H1 (cell line): Measurements from ENCODE around the gene SNTG2. TPM values are rescaled to one million over a fixed set of nuclear protein-coding genes. Genes with fewer than 3 reads are reported as not detected.

Experiments used
- CTCF ChIA-PET: fragments of 300-600 bp; sonication (Branson Sonifier 250); formaldehyde crosslinking; loops from one replicate; lab custom pipeline; 2021; ENCODE audit not compliant: partially characterized antibody; lab: Charles Lee
- POLR2A ChIA-PET: fragments of 300-600 bp; sonication (Branson Sonifier 250); formaldehyde crosslinking; loops from one replicate; lab custom pipeline; 2021; ENCODE audit warnings: inconsistent platforms; ENCODE audit not compliant: partially characterized antibody; lab: Charles Lee
- DNase-seq, 2 experiments: peaks; one replicate each; pipeline versions ENCODE4 v3.0.0 to v3.0.0-alpha.2; 2010 to 2022; ENCODE audit warnings: low spot score in 2 of 2, low read depth in 1 of 2, mixed read lengths in 1 of 2
- FAIRE-seq: peaks from 2 replicates; lab custom pipeline; 2011; peaks lifted over from hg19 to GRCh38; lab: Jason Lieb, UNC
- H2AFZ ChIP-seq: 2 replicates; pipeline ENCODE4 v1.8.1; 2012; ENCODE audit warnings: low read length, inconsistent platforms
- H2AK5ac ChIP-seq: 2 replicates; pipeline ENCODE4 v1.6.1; 2013; ENCODE audit warnings: low read depth, low read length
- H2BK120ac ChIP-seq: replicated peaks from 2 replicates; pipeline ENCODE3; 2013; ENCODE audit warnings: low read depth, low read length, inconsistent platforms
- H2BK12ac ChIP-seq: 2 replicates; pipeline ENCODE4 v1.6.1; 2013; ENCODE audit warnings: low read depth, low read length
- H2BK15ac ChIP-seq: 2 replicates; pipeline ENCODE4 v1.6.1; 2013; ENCODE audit warnings: low read length
- H2BK20ac ChIP-seq: 2 replicates; pipeline ENCODE4 v1.6.1; 2013; ENCODE audit warnings: low read length
- H2BK5ac ChIP-seq: 2 replicates; pipeline ENCODE4 v1.6.1; 2013; ENCODE audit warnings: low read depth, low read length
- H3K14ac ChIP-seq: 2 replicates; pipeline ENCODE4 v1.6.1; 2013; ENCODE audit warnings: inconsistent platforms; ENCODE audit not compliant: insufficient read length
- H3K18ac ChIP-seq: 2 replicates; pipeline ENCODE4 v1.6.1; 2013; ENCODE audit warnings: low read length; ENCODE audit errors: extremely low read depth
- H3K23ac ChIP-seq: 2 replicates; pipeline ENCODE4 v1.6.1; 2013; ENCODE audit warnings: inconsistent platforms; ENCODE audit not compliant: insufficient read length
- H3K23me2 ChIP-seq: 2 replicates; pipeline ENCODE4 v1.6.1; 2013; ENCODE audit warnings: low read depth, low read length
- H3K27ac ChIP-seq: 2 replicates; pipeline ENCODE4 v1.6.1; 2011; ENCODE audit warnings: low read depth, low read length, inconsistent platforms
- H3K27me3 ChIP-seq, 4 experiments: replicated peaks in 1 of 4; 1 replicate in 1 of 4; 2 replicates in 3 of 4; pipeline versions ENCODE4 v1.6.1 to v1.8.1; 2011 to 2013; ENCODE audit warnings: low read length in 3 of 4, mild to moderate bottlenecking in 3 of 4, inconsistent platforms in 2 of 4, mixed read lengths in 2 of 4, moderate library complexity in 1 of 4; ENCODE audit not compliant: control insufficient read depth in 3 of 4, insufficient read depth in 3 of 4; ENCODE audit errors: extremely low read depth in 1 of 4
- H3K36me3 ChIP-seq, 4 experiments: 2 replicates each; pipeline versions ENCODE4 v1.6.1 to v1.8.1; 2011 to 2013; ENCODE audit warnings: mild to moderate bottlenecking in 4 of 4, low read length in 3 of 4, moderate library complexity in 2 of 4, control low read depth in 1 of 4, inconsistent platforms in 1 of 4; ENCODE audit not compliant: insufficient read depth in 4 of 4, control insufficient read depth in 2 of 4
- H3K4ac ChIP-seq: replicated peaks from 2 replicates; pipeline ENCODE3; 2013; ENCODE audit warnings: low read length, low read depth, mixed read lengths, inconsistent platforms; ENCODE audit not compliant: insufficient read length
- H3K4me1 ChIP-seq, 4 experiments: replicated peaks in 1 of 4; 1 replicate in 1 of 4; 2 replicates in 3 of 4; pipeline versions ENCODE4 v1.6.1 to v1.8.1; 2011 to 2013; ENCODE audit warnings: low read length in 3 of 4, inconsistent platforms in 2 of 4, mixed read lengths in 1 of 4; ENCODE audit not compliant: insufficient read depth in 4 of 4, control insufficient read depth in 3 of 4
- H3K4me2 ChIP-seq, 2 experiments: 2 replicates each; pipeline versions ENCODE4 v1.6.1 to v1.8.1; 2011 to 2013; ENCODE audit warnings: low read depth in 2 of 2, low read length in 2 of 2, control low read depth in 1 of 2, inconsistent platforms in 1 of 2, mild to moderate bottlenecking in 1 of 2; ENCODE audit not compliant: insufficient read depth in 1 of 2
- H3K4me3 ChIP-seq, 4 experiments: fragments of 200-600, 300-600 bp in 1 of 4; sonication (generic), shearing (Covaris generic), sonication (Bioruptor Twin) in 1 of 4; 2 replicates each; pipeline versions ENCODE4 v1.5.1 to v1.8.1; 2011 to 2016; ENCODE audit warnings: low read length in 4 of 4, low read depth in 3 of 4, control low read depth in 2 of 4, inconsistent platforms in 2 of 4, mild to moderate bottlenecking in 2 of 4, mixed read lengths in 1 of 4, moderate library complexity in 1 of 4; ENCODE audit not compliant: insufficient read depth in 2 of 4; ENCODE audit errors: extremely low read depth in 1 of 4
- H3K56ac ChIP-seq: replicated peaks from 2 replicates; pipeline ENCODE3; 2013; ENCODE audit warnings: low read depth, mild to moderate bottlenecking, mixed read lengths, low read length, inconsistent platforms; ENCODE audit not compliant: insufficient read length
- H3K79me1 ChIP-seq: 2 replicates; pipeline ENCODE4 v1.6.1; 2013; ENCODE audit warnings: low read depth, low read length, control low read depth
- H3K79me2 ChIP-seq, 2 experiments: 2 replicates each; pipeline versions ENCODE4 v1.6.1 to v1.8.1; 2012 to 2013; ENCODE audit warnings: low read length in 2 of 2, mild to moderate bottlenecking in 2 of 2, inconsistent platforms in 1 of 2; ENCODE audit not compliant: insufficient read depth in 2 of 2, control insufficient read depth in 1 of 2
- H3K9ac ChIP-seq, 4 experiments: replicated peaks in 1 of 4; 1 replicate in 1 of 4; 2 replicates in 3 of 4; pipeline versions ENCODE4 v1.6.1 to v1.8.1; 2011 to 2013; ENCODE audit warnings: low read depth in 3 of 4, low read length in 3 of 4, control low read depth in 2 of 4, mild to moderate bottlenecking in 2 of 4, moderate library complexity in 2 of 4, inconsistent platforms in 1 of 4; ENCODE audit errors: extremely low read depth in 1 of 4
- H3K9me3 ChIP-seq, 2 experiments: 2 replicates each; pipeline versions ENCODE4 v1.6.1 to v1.8.1; 2012 to 2013; ENCODE audit warnings: mild to moderate bottlenecking in 2 of 2, moderate library complexity in 2 of 2, control low read depth in 1 of 2, inconsistent platforms in 1 of 2, low read depth in 1 of 2, low read length in 1 of 2, mixed read lengths in 1 of 2; ENCODE audit not compliant: insufficient read depth in 2 of 2
- H4K20me1 ChIP-seq, 2 experiments: replicated peaks in 1 of 2; 2 replicates each; pipeline versions ENCODE3 to v1.8.1; 2011 to 2013; ENCODE audit warnings: inconsistent platforms in 2 of 2, low read length in 2 of 2, mild to moderate bottlenecking in 1 of 2; ENCODE audit not compliant: insufficient read depth in 2 of 2, control insufficient read depth in 1 of 2
- H4K5ac ChIP-seq: 2 replicates; pipeline ENCODE4 v1.6.1; 2013; ENCODE audit warnings: low read length, low read depth, mixed read lengths, inconsistent platforms; ENCODE audit not compliant: insufficient read length
- H4K8ac ChIP-seq: 2 replicates; pipeline ENCODE4 v1.8.0; 2013; ENCODE audit warnings: mild to moderate bottlenecking, moderate library complexity, low read length, inconsistent platforms; ENCODE audit not compliant: insufficient read depth; ENCODE audit errors: extremely low read depth
- H4K91ac ChIP-seq: replicated peaks from 2 replicates; pipeline ENCODE3; 2013; ENCODE audit warnings: low read length, mixed read lengths, inconsistent platforms; ENCODE audit not compliant: insufficient read length
- PHF8 ChIP-seq: fragments of 200-600 bp; sonication (generic); conservative IDR thresholded peaks from 2 replicates; pipeline ENCODE4 v1.7.1; 2012; ENCODE audit warnings: low read depth, mild to moderate bottlenecking, inconsistent platforms, low read length, moderate library complexity
- TAF7 ChIP-seq: optimal IDR thresholded peaks from 2 replicates; pipeline ENCODE3; 2011; ENCODE audit warnings: low read depth, mild to moderate bottlenecking, inconsistent platforms, low read length, moderate library complexity, borderline replicate concordance
- WGBS, 2 experiments: shearing (Covaris generic) in 1 of 2; methylation state at CpG; one replicate each; pipeline versions ENCODE4 v1.1.6 to v1.1.7; 2013 to 2015; ENCODE audit warnings: low lambda C conversion rate in 2 of 2, mixed read lengths in 2 of 2, inconsistent platforms in 1 of 2, low coverage in 1 of 2, missing lambda C conversion rate in 1 of 2; ENCODE audit not compliant: insufficient replicate concordance in 2 of 2, insufficient coverage in 1 of 2, insufficient read length in 1 of 2; ENCODE audit errors: extremely low coverage in 1 of 2, missing lambda C conversion rate in 1 of 2; 5-methylcytosine and 5-hydroxymethylcytosine counted together
- polyA plus RNA-seq, 7 experiments: library from polyadenylated mRNA; depleted of rRNA in 3 of 7; stranded (reverse) in 5 of 7; unstranded in 2 of 7; fragments of >200 nt in 5 of 7; fragments of 200-250 nt in 2 of 7; gene quantifications; 1 replicate in 5 of 7; 2 replicates in 1 of 7; 4 replicates in 1 of 7; pipeline versions ENCODE4 v1.2.1 to v1.2.3, GENCODE V29; 2011 to 2013; ENCODE audit warnings: missing spikeins in 2 of 7, mixed read lengths in 2 of 7
- total RNA-seq: library from RNA; stranded (reverse); fragmentation: NEBNext Ultra II Directional; extraction: Animal tissue kit (Norgen Biotek cat#: 25700); gene quantifications from 2 replicates; pipeline ENCODE4 v1.2.1, GENCODE V29; 2021

SNTG2 gene
- total and polyA plus RNA-seq, 2 of the 8 experiments (the other 6 are each of a cell fraction or from before 2014, with no cell fraction given): 6.6 to 18.1 TPM

- no peak overlapping the region for H4K8ac ChIP-seq
- peaks cover 0 to 4% of the 10 kb centered on the region in 2 experiments; a peak in 2 of 4 replicates for H3K9me3 ChIP-seq
- no peak overlapping the region for H3K56ac ChIP-seq
- H3K4me3 ChIP-seq: no peak overlapping the region
- no peak for DNase-seq
- H2BK12ac ChIP-seq: no peak overlapping the region
- H3K23ac ChIP-seq: no peak overlapping the region
- H3K14ac ChIP-seq: no peak overlapping the region
- peaks cover 0 to 9% (median 2%) of the 10 kb centered on the region in 4 experiments; a peak in 4 of 8 replicates for H3K36me3 ChIP-seq
- no peak overlapping the region for H4K5ac ChIP-seq
- TF ChIP-seq TAF7 (no peak), PHF8 (no peak)
- 79% methylated on average over 9 of the region's 9 CpGs; no CpG with 5 or more reads in 1 of the 2 experiments for WGBS, 2 experiments
- no peak overlapping the region for H3K9ac ChIP-seq
- ChIA-PET CTCF (interaction anchor here (0.7 kb wide), 1 partner anchor 202 kb away, joined by 3 read pairs; no protein-coding TSS in a partner anchor), POLR2A (no interaction called here)
- H3K4me1 ChIP-seq: peaks cover 0 to 11% (median 5%) of the 10 kb centered on the region in 4 experiments; a peak in 3 of 7 replicates
- H2BK20ac ChIP-seq: no peak overlapping the region
- FAIRE-seq: no peak
- no peak overlapping the region for H3K4me2 ChIP-seq
- H3K27ac ChIP-seq: no peak overlapping the region
- no peak overlapping the region for H2BK15ac ChIP-seq
- no peak overlapping the region for H2AFZ ChIP-seq
- peaks cover 8% of the 10 kb centered on the region; the same call in 1 of the 2 replicates for H3K23me2 ChIP-seq
- no peak overlapping the region for H2AK5ac ChIP-seq
- H4K91ac ChIP-seq: peak overlapping the region; percentile 32
- no peak overlapping the region for H3K18ac ChIP-seq
- no peak overlapping the region for H2BK5ac ChIP-seq
- no peaks in the 10 kb centered on the region for H3K79me2 ChIP-seq
- H3K4ac ChIP-seq: no peak overlapping the region
- H2BK120ac ChIP-seq: no peak overlapping the region
- peaks cover 0 to 11% of the 10 kb centered on the region in 2 experiments for H4K20me1 ChIP-seq
- no peaks in the 10 kb centered on the region for H3K79me1 ChIP-seq
- no peaks in the 10 kb centered on the region for H3K27me3 ChIP-seq
Observed at GRCh38 chr2:1159013-1159412, 208.4 kb downstream of the SNTG2 start.
